H1 (cell line): ENCODE results near the gene C3orf18. TPM values are rescaled to one million over a fixed set of nuclear protein-coding genes. Genes with fewer than 3 reads are reported as not detected.

Experiments
- polyA plus RNA-seq, 7 experiments: library from polyadenylated mRNA; depleted of rRNA in 3 of 7; stranded (reverse) in 5 of 7; unstranded in 2 of 7; fragments of >200 nt in 5 of 7; fragments of 200-250 nt in 2 of 7; gene quantifications; 1 replicate in 5 of 7; 2 replicates in 1 of 7; 4 replicates in 1 of 7; pipeline versions ENCODE4 v1.2.1 to v1.2.3, GENCODE V29; 2011 to 2013; ENCODE audit warnings: missing spikeins in 2 of 7, mixed read lengths in 2 of 7
- total RNA-seq: library from RNA; stranded (reverse); fragmentation: NEBNext Ultra II Directional; extraction: Animal tissue kit (Norgen Biotek cat#: 25700); gene quantifications from 2 replicates; pipeline ENCODE4 v1.2.1, GENCODE V29; 2021

The C3orf18 gene
- total and polyA plus RNA-seq, 2 of the 8 experiments (the other 6 are each of a cell fraction or from before 2014, with no cell fraction given) = 7.5 to 15.0 TPM

Other genes with a start within 250 kb of the C3orf18 start
- 51.9 and 52.2 TPM in 2 replicates for gene HYAL2, start 245.0 kb downstream of the C3orf18 start, total RNA-seq
- 176 and 199 TPM in 2 replicates for gene HYAL2, start 245.0 kb downstream of the C3orf18 start, polyA plus RNA-seq (2011; rRNA removed)
- 30.8 and 33.3 TPM in 2 replicates for gene TUSC2, start 239.5 kb downstream of the C3orf18 start, total RNA-seq
- 65.4 and 73.6 TPM in 2 replicates for gene TUSC2, start 239.5 kb downstream of the C3orf18 start, polyA plus RNA-seq (2011; rRNA removed)
- 10.3 and 11.2 TPM in 2 replicates for gene RASSF1, start 226.9 kb downstream of the C3orf18 start, total RNA-seq
- 15.7 and 15.9 TPM in 2 replicates for gene RASSF1, start 226.9 kb downstream of the C3orf18 start, polyA plus RNA-seq (2011; rRNA removed)
- 0.54 and 0.56 TPM in 2 replicates for gene ZMYND10, start 222.0 kb downstream of the C3orf18 start, total RNA-seq
- gene ZMYND10, start 222.0 kb downstream of the C3orf18 start, polyA plus RNA-seq (2011; rRNA removed) = 0.79 and 0.93 TPM in 2 replicates
- gene NPRL2, start 217.0 kb downstream of the C3orf18 start, total RNA-seq = 25.0 and 28.4 TPM in 2 replicates
- 51.4 and 52.3 TPM in 2 replicates for gene NPRL2, start 217.0 kb downstream of the C3orf18 start, polyA plus RNA-seq (2011; rRNA removed)
- 9.8 and 9.9 TPM in 2 replicates for gene CYB561D2, start 216.9 kb downstream of the C3orf18 start, total RNA-seq
- 34.0 and 34.5 TPM in 2 replicates for gene CYB561D2, start 216.9 kb downstream of the C3orf18 start, polyA plus RNA-seq (2011; rRNA removed)
- 25.3 and 25.4 TPM in 2 replicates for gene TMEM115, start 208.2 kb downstream of the C3orf18 start, total RNA-seq
- gene TMEM115, start 208.2 kb downstream of the C3orf18 start, polyA plus RNA-seq (2011; rRNA removed) = 32.4 and 41.9 TPM in 2 replicates
- 14.0 and 14.1 TPM in 2 replicates for gene CACNA2D2, start 64.1 kb downstream of the C3orf18 start, total RNA-seq
- gene CACNA2D2, start 64.1 kb downstream of the C3orf18 start, polyA plus RNA-seq (2011; rRNA removed) = 24.9 and 25.0 TPM in 2 replicates
- 9.6 and 9.7 TPM in 2 replicates for gene HEMK1, start 1.8 kb upstream of the C3orf18 start, total RNA-seq
- 10.6 and 13.4 TPM in 2 replicates for gene HEMK1, start 1.8 kb upstream of the C3orf18 start, polyA plus RNA-seq (2011; rRNA removed)
- gene CISH, start 44.0 kb upstream of the C3orf18 start, total RNA-seq = 1.9 and 3.1 TPM in 2 replicates
- gene CISH, start 44.0 kb upstream of the C3orf18 start, polyA plus RNA-seq (2011; rRNA removed) = 2.2 and 3.0 TPM in 2 replicates
- 52.7 and 65.4 TPM in 2 replicates for gene MAPKAPK3, start 49.4 kb upstream of the C3orf18 start, total RNA-seq
- gene MAPKAPK3, start 49.4 kb upstream of the C3orf18 start, polyA plus RNA-seq (2011; rRNA removed) = 87.9 and 99.8 TPM in 2 replicates
- 4.6 and 5.0 TPM in 2 replicates for gene DOCK3, start 107.2 kb upstream of the C3orf18 start, total RNA-seq
- 2.7 and 3.6 TPM in 2 replicates for gene DOCK3, start 107.2 kb upstream of the C3orf18 start, polyA plus RNA-seq (2011; rRNA removed)